ENCODE data around the gene SLC31A1.

DNA sequence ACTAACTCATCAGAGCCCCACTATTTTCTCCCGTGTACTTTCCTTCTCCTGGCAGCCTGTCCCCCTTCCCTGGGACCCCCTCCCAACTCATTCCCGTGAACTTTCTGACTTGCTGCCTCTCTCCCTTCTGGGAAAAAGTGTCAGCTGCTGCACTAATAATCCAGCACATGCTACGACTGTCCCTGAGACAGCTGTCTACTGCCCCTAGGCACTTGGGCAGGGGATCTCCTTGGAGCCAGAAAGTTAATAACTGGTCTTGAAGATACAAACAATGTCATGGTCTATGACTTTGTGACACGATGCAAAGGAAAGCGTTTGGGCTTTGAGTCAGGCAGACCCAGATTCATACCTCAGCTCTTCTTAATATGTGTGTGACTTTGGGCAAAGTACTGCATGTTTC lies 91.9 kb downstream of the SLC31A1 start:
- TF ChIP-seq RAD21 (IDR thresholded peaks at IDR 0.05; ENCODE audit: low read depth) (no peak), FOXM1 (IDR thresholded peaks at IDR 0.05; ENCODE audit: borderline replicate concordance, low read depth) (no peak), ZBTB7A (IDR thresholded peaks at IDR 0.05; ENCODE audit: low read depth) (no peak), CEBPB (IDR thresholded peaks at IDR 0.05) (no peak), YY1 (IDR thresholded peaks at IDR 0.05; ENCODE audit: low read depth) (no peak), TAF1 (IDR thresholded peaks at IDR 0.05; ENCODE audit: low read depth) (no peak), NFIC (IDR thresholded peaks at IDR 0.05) (no peak), TCF12 (IDR thresholded peaks at IDR 0.05; ENCODE audit: low read depth) (no peak), TEAD4 (IDR thresholded peaks at IDR 0.05) (no peak), EP300 (IDR thresholded peaks at IDR 0.05; ENCODE audit: borderline replicate concordance) (no peak), EGR1 (IDR thresholded peaks at IDR 0.05) (no peak)
- TF ChIP-seq, protein P1, sequence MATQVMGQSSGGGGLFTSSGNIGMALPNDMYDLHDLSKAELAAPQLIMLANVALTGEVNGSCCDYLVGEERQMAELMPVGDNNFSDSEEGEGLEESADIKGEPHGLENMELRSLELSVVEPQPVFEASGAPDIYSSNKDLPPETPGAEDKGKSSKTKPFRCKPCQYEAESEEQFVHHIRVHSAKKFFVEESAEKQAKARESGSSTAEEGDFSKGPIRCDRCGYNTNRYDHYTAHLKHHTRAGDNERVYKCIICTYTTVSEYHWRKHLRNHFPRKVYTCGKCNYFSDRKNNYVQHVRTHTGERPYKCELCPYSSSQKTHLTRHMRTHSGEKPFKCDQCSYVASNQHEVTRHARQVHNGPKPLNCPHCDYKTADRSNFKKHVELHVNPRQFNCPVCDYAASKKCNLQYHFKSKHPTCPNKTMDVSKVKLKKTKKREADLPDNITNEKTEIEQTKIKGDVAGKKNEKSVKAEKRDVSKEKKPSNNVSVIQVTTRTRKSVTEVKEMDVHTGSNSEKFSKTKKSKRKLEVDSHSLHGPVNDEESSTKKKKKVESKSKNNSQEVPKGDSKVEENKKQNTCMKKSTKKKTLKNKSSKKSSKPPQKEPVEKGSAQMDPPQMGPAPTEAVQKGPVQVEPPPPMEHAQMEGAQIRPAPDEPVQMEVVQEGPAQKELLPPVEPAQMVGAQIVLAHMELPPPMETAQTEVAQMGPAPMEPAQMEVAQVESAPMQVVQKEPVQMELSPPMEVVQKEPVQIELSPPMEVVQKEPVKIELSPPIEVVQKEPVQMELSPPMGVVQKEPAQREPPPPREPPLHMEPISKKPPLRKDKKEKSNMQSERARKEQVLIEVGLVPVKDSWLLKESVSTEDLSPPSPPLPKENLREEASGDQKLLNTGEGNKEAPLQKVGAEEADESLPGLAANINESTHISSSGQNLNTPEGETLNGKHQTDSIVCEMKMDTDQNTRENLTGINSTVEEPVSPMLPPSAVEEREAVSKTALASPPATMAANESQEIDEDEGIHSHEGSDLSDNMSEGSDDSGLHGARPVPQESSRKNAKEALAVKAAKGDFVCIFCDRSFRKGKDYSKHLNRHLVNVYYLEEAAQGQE (IDR thresholded peaks at IDR 0.05; ENCODE audit: low read depth): no peak
- TF ChIP-seq, protein P2, sequence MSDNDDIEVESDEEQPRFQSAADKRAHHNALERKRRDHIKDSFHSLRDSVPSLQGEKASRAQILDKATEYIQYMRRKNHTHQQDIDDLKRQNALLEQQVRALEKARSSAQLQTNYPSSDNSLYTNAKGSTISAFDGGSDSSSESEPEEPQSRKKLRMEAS (IDR thresholded peaks at IDR 0.05): no peak
- TF ChIP-seq, protein P3, sequence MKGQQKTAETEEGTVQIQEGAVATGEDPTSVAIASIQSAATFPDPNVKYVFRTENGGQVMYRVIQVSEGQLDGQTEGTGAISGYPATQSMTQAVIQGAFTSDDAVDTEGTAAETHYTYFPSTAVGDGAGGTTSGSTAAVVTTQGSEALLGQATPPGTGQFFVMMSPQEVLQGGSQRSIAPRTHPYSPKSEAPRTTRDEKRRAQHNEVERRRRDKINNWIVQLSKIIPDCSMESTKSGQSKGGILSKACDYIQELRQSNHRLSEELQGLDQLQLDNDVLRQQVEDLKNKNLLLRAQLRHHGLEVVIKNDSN (IDR thresholded peaks at IDR 0.05): no peak

All from Ishikawa (cell line).